DOHH2 (cell line): ENCODE data around the gene NOTCH1.

ENCODE experiments used
- EZH2phosphoT487 ChIP-seq: fragments of 200-600 bp; sonication (generic); IDR thresholded peaks from 2 replicates; pipeline ENCODE4 v1.6.1; 2017; ENCODE audit warnings: borderline replicate concordance, mild to moderate bottlenecking, antibody characterized with exemption, low read length, moderate library complexity, mixed read lengths
- TF ChIP-seq, protein P1 (sequence below): fragments of 200-600 bp; sonication (generic); IDR thresholded peaks from one replicate; pipeline ENCODE4 v1.5.1; 2014; ENCODE audit warnings: antibody characterized with exemption, mild to moderate bottlenecking, low read depth, low read length; ENCODE audit not compliant: poor library complexity, severe bottlenecking

DNA sequence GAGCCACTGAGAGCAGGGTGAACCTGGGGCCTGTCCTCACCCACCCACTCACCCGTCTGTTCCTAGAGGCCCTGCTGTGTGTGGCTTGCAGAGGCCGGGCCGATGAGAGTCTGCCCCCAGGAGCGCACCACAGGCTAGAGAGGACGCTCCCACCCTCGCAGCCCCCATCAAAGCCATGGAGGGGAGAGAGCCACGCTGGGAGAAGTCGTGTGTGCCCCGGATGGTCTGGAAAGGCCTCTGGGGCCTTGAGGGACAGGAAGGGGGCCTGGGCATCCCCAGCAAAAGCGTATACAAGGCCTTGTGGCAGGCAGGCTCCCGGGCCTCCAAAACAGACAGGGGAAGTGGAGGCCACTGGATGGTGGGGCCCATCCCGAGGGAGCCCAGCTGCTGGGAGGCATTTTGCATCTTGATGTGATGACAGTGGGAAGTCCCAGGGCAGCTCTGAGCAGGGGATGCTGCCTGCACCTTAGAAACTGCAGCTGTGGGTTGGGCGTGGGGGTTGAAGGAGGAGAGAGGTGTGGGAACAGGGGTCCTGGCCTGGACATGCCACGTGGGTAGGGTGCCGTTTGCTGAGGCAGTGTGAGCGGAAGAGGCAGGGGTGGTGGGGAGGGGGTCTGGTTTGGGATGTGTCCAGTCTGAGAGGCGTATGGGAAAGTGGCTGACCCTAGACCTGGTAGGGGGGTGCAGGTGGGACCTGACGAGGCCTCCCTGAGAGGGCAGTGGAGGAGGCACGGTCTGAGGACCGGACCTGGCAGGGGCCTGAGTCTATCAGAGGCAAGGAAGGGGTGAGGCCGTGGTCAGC lies 43.0 kb upstream of the NOTCH1 start:
- TF ChIP-seq, protein P1, sequence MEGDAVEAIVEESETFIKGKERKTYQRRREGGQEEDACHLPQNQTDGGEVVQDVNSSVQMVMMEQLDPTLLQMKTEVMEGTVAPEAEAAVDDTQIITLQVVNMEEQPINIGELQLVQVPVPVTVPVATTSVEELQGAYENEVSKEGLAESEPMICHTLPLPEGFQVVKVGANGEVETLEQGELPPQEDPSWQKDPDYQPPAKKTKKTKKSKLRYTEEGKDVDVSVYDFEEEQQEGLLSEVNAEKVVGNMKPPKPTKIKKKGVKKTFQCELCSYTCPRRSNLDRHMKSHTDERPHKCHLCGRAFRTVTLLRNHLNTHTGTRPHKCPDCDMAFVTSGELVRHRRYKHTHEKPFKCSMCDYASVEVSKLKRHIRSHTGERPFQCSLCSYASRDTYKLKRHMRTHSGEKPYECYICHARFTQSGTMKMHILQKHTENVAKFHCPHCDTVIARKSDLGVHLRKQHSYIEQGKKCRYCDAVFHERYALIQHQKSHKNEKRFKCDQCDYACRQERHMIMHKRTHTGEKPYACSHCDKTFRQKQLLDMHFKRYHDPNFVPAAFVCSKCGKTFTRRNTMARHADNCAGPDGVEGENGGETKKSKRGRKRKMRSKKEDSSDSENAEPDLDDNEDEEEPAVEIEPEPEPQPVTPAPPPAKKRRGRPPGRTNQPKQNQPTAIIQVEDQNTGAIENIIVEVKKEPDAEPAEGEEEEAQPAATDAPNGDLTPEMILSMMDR = no peak
- no peak for TF ChIP-seq EZH2phosphoT487
